Activated B cell treated with CpG ODN at 0.5 μM for 24 hours (primary cell): ENCODE measurements around the gene TFDP2. TPM values are rescaled to one million over a fixed set of nuclear protein-coding genes. Genes with fewer than 3 reads are reported as not detected.

Source experiments
- ATAC-seq: fragments of 200-7000 bp; cut with Tn5 transposase; one replicate; pipeline ENCODE4 v1.10.0; 2021; ENCODE audit warnings: low read depth, mild to moderate bottlenecking, moderate library complexity
- CTCF ChIA-PET: fragments of 350-600 bp; sonication (Branson Sonifier 250); formaldehyde crosslinking; loops from one replicate; lab custom pipeline; 2021; ENCODE audit warnings: antibody characterized with exemption; lab: Charles Lee
- POLR2A ChIA-PET: fragments of 350-600 bp; sonication (Branson Sonifier 250); formaldehyde crosslinking; loops from one replicate; lab custom pipeline; 2021; ENCODE audit warnings: antibody characterized with exemption; lab: Charles Lee
- DNase-seq: peaks from one replicate; pipeline ENCODE4 v3.0.0; 2022
- H3K27ac Mint-ChIP-seq: one replicate; pipeline ENCODE4 v1.8.0; 2020; ENCODE audit warnings: mixed read lengths
- H3K27me3 Mint-ChIP-seq: one replicate; pipeline ENCODE4 v1.8.0; 2021; ENCODE audit warnings: mixed read lengths
- H3K36me3 Mint-ChIP-seq: one replicate; pipeline ENCODE4 v1.8.0; 2021; ENCODE audit warnings: low read depth, mixed read lengths
- H3K4me1 Mint-ChIP-seq: one replicate; pipeline ENCODE4 v1.8.0; 2021; ENCODE audit warnings: mixed read lengths
- H3K4me3 Mint-ChIP-seq: one replicate; pipeline ENCODE4 v1.8.0; 2020; ENCODE audit warnings: mild to moderate bottlenecking, mixed read lengths
- H3K9me3 Mint-ChIP-seq: one replicate; pipeline ENCODE4 v1.8.0; 2020; ENCODE audit warnings: mixed read lengths
- intact Hi-C: fragments of 100-400 bp; cut with micrococcal nuclease; formaldehyde crosslinking; loops from one replicate; pipeline ENCODE4 v1.15.1; 2024
- total RNA-seq: library from RNA; stranded (reverse); gene quantifications from 2 replicates; pipeline ENCODE4 v1.2.3, GENCODE V29; 2022
- TF ChIP-seq, protein P1 (sequence below): fragments of 200-600 bp; IDR thresholded peaks from one replicate; pipeline ENCODE4 v1.8.0; 2022; ENCODE audit warnings: antibody characterized with exemption, mild to moderate bottlenecking

Gene TFDP2
- total RNA-seq, 1 donor from 2014 or later, result 23.1 TPM

DNA sequence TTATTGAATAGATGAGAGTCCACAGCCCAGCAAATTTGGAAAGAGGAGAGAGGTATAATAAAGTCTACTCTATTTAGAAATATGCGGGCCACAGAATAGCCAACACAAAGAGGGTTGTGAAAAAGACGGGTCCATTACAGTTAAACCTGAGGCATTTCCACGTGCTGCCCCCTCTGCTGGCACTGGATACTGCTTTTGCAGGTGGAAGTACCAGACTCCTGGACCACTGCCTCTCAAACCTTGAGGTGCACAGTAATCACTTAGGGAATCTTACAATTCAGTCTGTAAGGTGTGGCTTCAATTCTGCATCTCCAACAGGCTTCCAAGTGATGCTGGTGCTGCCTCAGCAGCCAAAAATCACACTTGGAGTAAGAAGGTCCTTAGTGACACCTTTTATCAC, 3.0 kb upstream of the TFDP2 start:
- Mint-ChIP-seq H3K36me3 (no peaks in the 10 kb centered on the region), H3K4me3 (no peak overlapping the region), H3K9me3 (no peaks in the 10 kb centered on the region), H3K27me3 (no peaks in the 10 kb centered on the region), H3K4me1 (peaks cover 10% of the 10 kb centered on the region), H3K27ac (no peak overlapping the region)
- ChIA-PET CTCF (no interaction called here), POLR2A (no interaction called here)
- ATAC-seq (no peak), DNase-seq (no peak)
- intact Hi-C loops, result no loop called here
- TF ChIP-seq, protein P1, sequence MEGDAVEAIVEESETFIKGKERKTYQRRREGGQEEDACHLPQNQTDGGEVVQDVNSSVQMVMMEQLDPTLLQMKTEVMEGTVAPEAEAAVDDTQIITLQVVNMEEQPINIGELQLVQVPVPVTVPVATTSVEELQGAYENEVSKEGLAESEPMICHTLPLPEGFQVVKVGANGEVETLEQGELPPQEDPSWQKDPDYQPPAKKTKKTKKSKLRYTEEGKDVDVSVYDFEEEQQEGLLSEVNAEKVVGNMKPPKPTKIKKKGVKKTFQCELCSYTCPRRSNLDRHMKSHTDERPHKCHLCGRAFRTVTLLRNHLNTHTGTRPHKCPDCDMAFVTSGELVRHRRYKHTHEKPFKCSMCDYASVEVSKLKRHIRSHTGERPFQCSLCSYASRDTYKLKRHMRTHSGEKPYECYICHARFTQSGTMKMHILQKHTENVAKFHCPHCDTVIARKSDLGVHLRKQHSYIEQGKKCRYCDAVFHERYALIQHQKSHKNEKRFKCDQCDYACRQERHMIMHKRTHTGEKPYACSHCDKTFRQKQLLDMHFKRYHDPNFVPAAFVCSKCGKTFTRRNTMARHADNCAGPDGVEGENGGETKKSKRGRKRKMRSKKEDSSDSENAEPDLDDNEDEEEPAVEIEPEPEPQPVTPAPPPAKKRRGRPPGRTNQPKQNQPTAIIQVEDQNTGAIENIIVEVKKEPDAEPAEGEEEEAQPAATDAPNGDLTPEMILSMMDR, result no peak

DNA sequence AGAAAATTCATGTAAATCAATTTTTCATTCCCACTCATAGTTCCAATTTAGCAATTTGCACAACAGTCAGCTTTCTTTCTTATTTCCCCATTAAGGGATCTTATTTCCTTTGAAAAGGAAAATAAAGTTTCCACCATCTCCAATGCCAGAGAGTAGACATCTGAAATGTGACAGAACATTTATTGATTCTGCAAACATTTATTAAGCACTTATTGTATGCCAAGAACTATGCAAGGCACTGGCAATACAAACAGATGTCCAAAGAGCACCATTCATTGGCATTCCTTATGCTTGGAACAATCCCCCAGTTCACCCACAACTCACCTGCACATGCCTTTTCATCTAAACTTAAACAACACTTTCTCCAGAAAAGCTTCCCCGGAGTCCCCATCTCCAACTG, 2.5 kb upstream of the TFDP2 start:
- ChIA-PET CTCF (no interaction called here), POLR2A (no interaction called here)
- DNase-seq (no peak), ATAC-seq (no peak)
- Mint-ChIP-seq H3K36me3 (no peaks in the 10 kb centered on the region), H3K4me1 (peaks cover 12% of the 10 kb centered on the region), H3K27ac (no peak overlapping the region), H3K4me3 (no peak overlapping the region), H3K9me3 (no peaks in the 10 kb centered on the region), H3K27me3 (no peaks in the 10 kb centered on the region)
- intact Hi-C loops, result no loop called here
- TF ChIP-seq, protein P1, result no peak

DNA sequence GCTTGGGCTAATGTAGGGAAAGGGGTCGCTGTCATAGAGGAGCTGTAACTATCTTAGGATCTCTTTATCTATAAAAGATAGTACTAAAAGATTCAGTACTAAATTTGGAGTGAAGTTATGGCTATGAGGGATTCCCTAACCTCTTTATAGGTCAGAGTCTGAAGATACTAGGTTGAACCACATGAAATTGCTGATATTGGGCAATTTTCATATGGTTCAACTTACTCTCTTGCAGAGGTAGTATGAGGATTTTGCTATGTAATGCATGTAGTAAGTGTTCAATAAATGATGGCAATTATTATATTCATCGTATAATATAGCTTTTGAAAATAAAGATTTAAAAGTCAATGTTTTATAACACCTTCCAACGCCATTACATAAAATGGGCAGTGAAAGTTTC, 1.9 kb upstream of the TFDP2 start:
- Mint-ChIP-seq H3K36me3 (no peaks in the 10 kb centered on the region), H3K27ac (no peak overlapping the region), H3K9me3 (no peaks in the 10 kb centered on the region), H3K4me1 (peaks cover 14% of the 10 kb centered on the region), H3K27me3 (no peaks in the 10 kb centered on the region), H3K4me3 (no peak overlapping the region)
- DNase-seq (no peak), ATAC-seq (no peak)
- CTCF ChIA-PET, result no interaction called here
- POLR2A ChIA-PET, result no interaction called here
- intact Hi-C loops, result no loop called here
- TF ChIP-seq, protein P1, result no peak

DNA sequence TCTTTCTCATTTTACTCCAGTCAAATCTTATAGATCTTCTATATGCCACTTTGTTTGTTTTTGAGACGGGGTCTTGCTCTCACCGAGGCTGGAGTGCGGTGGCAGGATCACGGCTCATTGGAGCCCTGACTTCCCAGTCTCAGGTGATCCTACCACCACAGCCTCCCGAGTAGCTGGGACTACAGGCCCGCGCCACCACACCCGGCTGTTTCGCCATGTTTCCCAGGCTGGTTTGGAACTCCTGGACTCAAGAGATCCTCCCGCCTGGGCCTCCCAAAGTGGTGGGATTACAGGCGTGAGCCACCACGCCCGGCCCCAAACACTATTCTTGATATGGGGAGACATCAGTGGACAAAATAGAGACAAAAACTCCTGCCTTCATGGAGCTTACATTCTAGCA, 927 bp upstream of the TFDP2 start:
- H3K27ac Mint-ChIP-seq, result no peak overlapping the region
- peaks cover 14% of the 10 kb centered on the region for H3K4me1 Mint-ChIP-seq

DNA sequence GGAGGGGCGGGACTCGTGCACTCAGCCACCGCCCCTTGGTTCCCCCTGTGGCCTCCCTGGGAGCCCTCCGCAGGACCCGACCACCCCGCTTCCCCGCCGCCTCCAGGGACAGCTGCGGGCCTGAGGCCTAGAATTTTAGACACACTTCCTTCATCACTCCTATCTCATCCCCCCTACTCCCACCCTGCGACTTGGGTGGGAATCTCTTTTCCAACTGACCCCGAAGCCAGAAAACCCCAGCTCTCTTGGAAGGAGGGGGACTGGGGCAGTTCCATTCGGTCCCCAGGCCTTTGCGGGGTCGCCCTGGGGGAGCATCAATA, 289 bp upstream of the TFDP2 start:
- ChIA-PET POLR2A (interaction anchor here (1.0 kb wide), 1 partner anchor 429 kb away, joined by 4 read pairs; the partner anchor contains the start of gene ATR), CTCF (no interaction called here)
- Mint-ChIP-seq H3K4me1 (peaks cover 14% of the 10 kb centered on the region), H3K4me3 (peak overlapping the region; percentile 86), H3K9me3 (no peaks in the 10 kb centered on the region), H3K27ac (no peak overlapping the region), H3K27me3 (no peaks in the 10 kb centered on the region), H3K36me3 (no peaks in the 10 kb centered on the region)
- intact Hi-C loops, result loop anchor here (1.0 to 10.0 kb wide), 9 partner anchors 75 to 1823 kb away; partner anchors contain the start of genes ATP1B3, ATR, DIPK2A and GK5
- TF ChIP-seq, protein P1, result no peak
- ATAC-seq (no peak), DNase-seq (no peak)

More for the DNA sequence above, 927 bp upstream of the TFDP2 start:
- CTCF ChIA-PET, result no interaction called here
- ATAC-seq (no peak), DNase-seq (no peak)
- no peaks in the 10 kb centered on the region for H3K9me3 Mint-ChIP-seq
- TF ChIP-seq, protein P1, result no peak
- no peaks in the 10 kb centered on the region for H3K27me3 Mint-ChIP-seq
- intact Hi-C loops, result no loop called here
- H3K36me3 Mint-ChIP-seq, result no peaks in the 10 kb centered on the region
- POLR2A ChIA-PET, result no interaction called here
- H3K4me3 Mint-ChIP-seq, result peak overlapping the region; percentile 86
